Activated T-helper 9 cell treated with anti-CD3 and anti-CD28 coated beads, Interleukin-2, amount 50 U/mL, for 16 hours (primary cell): ENCODE measurements around the gene KAT14.
A peak's percentile ranks its signal among the peaks of the same experiment; 100 is the strongest.
"Not testable (repeated sequence)": the region's sequence is repeated elsewhere in the genome, so short reads cannot be mapped to it uniquely, and the experiment has no call there.

Experiments used
- DNase-seq: peaks from one replicate; pipeline ENCODE4 v3.0.0-alpha.2; 2020; ENCODE audit warnings: low read depth

The KAT14 gene, protein sequence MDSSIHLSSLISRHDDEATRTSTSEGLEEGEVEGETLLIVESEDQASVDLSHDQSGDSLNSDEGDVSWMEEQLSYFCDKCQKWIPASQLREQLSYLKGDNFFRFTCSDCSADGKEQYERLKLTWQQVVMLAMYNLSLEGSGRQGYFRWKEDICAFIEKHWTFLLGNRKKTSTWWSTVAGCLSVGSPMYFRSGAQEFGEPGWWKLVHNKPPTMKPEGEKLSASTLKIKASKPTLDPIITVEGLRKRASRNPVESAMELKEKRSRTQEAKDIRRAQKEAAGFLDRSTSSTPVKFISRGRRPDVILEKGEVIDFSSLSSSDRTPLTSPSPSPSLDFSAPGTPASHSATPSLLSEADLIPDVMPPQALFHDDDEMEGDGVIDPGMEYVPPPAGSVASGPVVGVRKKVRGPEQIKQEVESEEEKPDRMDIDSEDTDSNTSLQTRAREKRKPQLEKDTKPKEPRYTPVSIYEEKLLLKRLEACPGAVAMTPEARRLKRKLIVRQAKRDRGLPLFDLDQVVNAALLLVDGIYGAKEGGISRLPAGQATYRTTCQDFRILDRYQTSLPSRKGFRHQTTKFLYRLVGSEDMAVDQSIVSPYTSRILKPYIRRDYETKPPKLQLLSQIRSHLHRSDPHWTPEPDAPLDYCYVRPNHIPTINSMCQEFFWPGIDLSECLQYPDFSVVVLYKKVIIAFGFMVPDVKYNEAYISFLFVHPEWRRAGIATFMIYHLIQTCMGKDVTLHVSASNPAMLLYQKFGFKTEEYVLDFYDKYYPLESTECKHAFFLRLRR

DNA sequence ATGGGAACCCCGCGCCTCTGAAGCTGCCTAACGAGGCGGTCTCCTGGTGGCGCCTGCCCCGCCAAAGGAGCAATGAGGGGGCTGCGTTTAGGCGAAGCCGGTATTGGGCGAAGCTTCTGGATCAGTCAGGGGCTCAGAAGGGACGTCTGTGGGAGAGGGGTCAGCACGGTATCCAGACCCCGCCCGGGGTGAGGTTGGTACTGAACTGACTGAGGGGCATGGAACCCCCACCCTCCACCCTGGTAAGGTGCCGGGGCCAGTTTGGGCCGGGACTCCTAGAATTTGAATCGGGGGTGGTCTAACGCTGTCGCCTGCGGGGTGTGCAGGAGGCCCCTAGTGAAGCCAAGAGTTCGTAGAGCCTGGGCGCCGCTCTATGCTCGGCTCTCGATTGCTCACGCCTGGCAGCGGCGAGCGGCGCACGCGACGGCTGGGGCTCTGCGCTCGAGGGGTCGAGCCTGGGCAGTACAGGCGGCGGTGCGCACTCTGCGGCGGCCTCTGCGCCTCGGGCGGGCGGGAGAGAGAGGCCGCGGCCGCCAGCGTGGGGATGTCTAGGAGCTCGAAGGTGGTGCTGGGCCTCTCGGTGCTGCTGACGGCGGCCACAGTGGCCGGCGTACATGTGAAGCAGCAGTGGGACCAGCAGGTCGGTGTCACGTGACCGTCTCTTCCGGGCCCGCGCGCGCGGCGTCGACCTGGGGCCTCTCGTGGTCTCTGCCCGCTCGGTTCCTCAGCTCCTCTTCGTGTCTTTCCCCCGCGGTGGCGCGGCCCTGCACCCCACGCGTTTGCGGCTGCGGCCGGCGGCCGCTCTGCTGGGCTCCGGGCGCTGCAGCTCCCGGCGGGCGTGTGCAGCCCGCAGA, at the start of gene KAT14, which contains the start of gene PET117:
Gene KAT14 (plus strand): TSS at position 452 of the 854 bp plus-strand sequence. CDS start 4,798 bp downstream, outside the sequence.
Gene PET117 (plus strand): TSS at position 452 of the 854 bp plus-strand sequence. CDS start 93 bp downstream, at position 545.
- DNase-seq: peak; percentile 81

DNA sequence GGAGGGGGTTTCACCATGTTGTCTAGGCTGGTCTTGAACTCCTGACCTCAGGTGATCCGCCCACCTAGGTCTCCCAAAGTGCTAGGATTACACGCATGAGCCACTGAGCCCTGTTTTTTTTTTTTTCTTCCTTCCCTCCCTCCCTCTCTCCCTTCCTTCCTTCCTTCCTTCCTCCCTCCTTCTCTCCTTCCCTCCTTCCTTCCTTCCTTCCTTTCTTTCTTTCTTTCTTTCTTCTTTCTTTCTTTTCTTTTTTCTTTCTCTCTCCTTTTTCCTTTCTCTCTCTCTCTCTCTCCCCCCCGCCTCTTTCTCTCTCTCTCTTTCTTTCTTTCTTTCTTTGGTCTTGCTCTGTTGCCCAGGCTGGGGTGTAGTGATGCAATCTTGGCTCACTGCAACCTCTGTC, 49.4 kb upstream of the KAT14 start:
- DNase-seq: not testable (repeated sequence)

DNA sequence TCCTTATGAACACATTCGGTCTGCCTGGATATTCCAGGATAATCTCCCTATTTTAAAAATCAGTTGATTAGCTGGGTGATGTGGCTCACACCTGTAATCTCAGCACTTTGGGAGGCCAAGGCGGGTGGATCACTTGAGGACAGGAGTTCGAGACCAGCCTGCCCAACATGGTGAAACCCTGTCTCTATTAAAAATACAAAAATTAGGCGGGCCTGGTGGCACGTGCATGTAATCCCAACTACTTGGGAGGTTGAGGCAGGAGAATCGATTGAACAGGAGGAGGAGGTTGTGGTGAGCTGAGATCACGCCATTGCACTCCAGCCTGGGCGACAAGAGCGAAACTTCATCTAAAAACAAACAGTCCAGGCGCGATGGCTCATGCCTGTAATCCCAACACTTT, 48.8 kb upstream of the KAT14 start:
- not testable (repeated sequence) for DNase-seq

DNA sequence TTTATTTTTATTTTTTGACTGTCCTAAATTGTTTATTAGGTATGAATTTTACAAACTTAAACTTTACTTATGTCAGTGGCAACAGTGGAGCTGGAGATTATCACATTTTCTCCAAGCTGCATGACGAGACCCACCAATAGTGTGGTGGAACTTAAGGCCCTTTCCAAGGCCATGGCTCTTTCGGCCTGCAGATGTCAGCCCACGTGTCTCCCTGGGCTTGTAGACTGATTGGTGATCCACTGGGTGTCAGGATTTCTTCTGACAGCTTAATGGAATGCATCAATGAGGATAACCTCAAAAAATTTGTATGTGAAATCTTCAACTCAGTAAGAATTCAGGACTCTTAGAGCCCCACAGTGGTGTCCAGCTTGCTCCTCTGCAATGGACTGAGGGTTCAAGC, 47.6 kb upstream of the KAT14 start:
- no peak for DNase-seq

DNA sequence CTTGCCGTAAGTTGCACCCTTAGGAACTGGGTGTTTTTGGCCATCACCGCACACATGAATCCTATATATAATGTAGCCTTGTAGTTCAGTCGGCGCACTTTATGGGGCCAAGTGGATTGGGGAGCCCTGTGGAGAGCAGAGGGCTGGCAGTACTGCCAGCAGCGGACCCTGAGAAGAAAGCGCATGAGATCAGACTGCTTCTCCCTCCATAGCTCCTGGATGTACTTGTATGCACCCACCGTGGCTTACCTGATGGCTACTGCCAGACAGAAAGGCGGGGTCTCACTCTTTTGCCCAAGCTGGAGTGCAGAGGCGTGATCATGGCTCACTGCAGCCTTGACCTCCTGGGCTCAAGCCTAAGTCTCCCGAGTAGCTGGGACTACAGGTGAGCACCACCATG, 47.2 kb upstream of the KAT14 start:
- no peak for DNase-seq

DNA sequence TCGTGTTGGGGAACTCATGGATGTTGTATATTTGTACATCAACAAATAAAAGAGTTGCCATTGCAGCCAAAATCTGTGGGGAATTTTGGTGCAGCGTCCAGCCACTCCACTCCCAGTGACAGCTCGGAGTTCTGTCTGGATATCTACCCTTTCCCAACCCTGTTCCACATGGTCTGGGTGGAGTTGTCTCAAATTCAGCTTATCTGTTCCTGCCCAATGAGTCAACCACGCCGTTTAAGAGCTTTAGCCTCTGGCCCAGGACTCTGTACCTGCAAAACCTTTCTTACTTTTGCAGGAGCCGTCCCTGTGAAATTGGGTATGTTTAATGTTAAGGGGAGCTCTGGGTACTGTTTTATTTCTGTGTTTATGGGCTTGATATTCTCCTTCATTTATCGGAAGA, 46.0 kb upstream of the KAT14 start:
- no peak for DNase-seq

DNA sequence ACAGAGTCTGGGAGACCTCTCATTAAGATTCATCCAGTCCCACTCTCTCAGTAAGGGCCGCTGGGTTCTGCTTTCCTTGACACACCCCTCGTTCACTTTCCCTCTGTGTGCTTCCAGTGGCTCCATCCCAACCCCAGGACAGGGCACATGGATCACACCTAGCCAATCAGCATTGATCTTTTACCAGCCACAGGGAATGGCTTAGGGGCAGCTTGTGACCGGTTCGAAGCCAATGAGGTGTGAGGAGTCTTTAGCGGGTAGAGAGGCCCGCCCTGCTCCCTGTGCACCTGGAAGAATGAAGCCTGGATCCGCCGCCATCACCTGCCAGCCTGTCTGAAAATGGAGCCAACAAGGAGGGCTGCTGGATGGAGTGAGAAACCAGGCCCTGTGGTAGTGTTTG, 44.8 kb upstream of the KAT14 start:
- DNase-seq: no peak

DNA sequence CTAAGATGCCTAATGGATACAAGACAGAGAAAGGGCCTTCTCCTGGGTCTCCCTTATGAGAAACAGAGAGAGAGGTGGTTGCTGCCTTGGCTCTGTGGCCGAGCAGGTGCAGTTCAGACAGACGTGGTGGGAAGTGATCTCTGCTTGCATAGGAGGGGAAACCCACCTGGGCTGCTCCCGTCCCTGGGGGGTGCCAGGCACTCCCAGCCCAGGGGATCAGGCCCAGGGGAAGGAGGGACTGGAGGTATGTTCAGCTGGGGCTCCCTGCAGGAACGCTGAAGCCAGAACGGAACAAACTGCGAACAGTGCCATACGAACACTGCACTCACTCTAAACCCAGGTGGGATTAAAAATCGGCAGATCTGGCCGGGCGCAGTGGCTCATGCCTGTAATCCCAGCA, 44.3 kb upstream of the KAT14 start:
- no peak for DNase-seq

DNA sequence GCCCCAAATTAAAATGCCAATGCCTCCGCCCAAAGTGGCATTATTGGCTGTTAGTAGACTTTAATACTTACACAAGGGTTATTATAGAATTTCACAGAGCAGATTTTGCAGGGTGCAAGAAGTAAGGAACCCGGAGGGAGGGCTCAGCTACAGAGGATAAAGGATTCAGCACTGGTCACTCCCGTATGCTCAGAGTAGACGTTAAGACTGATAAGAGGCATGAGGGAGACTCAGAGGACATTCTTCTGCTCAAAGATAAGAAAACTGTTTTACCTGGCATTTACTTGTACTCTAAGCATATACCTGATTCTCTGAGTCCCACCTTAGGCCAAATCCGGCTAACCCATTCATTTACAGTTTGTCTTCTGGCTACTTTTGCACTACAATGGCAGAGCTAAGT, 43.5 kb upstream of the KAT14 start:
- no peak for DNase-seq

DNA sequence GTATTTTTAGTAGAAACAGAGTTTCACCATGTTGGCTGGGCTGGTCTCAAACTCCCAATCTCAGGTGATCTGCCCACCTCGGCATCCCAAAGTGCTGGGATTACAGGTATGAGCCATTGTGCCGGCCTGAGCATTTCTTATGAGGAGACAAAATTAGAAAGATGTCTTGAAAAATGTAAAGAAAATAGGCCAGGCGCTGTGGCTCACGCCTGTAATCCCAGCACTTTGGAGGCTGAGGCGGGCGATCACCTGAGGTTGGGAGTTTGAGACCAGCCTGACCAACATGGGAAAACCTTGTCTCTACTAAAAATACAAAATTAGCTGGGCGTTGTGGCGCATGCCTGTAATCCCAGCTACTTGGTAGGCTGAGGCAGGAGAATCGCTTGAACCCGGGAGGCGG, 37.1 kb upstream of the KAT14 start:
- DNase-seq: not testable (repeated sequence)

DNA sequence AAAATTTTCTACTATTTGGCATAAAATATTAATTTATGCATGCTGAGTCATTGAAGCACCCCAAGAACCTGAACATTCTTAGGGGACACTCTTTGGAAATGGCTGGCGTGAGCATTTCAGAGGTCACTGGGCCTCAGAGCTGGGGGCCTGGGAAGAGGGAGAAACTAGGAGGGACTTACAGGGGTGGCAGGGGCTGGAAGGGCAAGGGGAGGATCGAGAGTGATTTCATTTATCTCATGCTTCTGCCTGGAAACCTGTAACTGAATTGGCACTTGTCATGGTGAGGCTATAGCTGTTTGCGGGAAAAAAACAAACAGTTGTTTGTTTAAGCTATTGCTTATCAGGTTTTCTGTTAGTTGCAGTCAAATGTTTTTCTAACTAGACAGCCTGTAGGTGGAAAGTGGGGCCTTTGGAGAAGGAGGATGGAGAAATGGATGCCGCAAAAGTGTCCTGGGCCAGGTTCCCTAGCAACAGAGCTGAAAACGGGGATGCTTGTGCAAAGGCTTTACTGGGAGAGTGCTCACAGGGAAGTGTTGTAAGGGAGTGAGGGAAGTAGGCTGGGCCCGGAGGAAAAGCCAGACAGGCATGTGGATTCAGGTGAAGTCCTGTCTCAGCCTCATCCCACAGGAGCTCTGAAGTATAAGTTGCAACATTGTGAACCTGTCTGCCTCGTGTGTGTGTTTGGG, 36.4 kb upstream of the KAT14 start:
- DNase-seq: no peak

DNA sequence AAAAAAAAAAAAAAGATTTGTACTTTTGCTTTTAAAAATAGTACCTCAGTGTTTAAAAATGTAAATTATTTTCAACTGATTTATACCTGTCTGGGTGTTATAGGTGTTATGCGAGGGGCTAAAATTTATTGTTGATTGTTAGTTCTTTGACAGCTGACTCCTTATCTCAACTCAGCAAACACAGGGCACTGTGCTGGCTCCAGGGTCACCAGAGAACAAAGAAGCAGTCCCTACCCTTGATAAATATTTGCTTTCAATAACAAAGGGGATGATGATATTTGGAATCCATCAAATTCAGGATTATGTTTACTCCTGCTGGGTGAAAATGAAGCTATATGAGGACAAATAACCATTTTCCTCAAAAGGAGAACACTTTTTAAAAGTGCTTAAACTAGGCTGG, 34.2 kb upstream of the KAT14 start:
- DNase-seq: no peak

DNA sequence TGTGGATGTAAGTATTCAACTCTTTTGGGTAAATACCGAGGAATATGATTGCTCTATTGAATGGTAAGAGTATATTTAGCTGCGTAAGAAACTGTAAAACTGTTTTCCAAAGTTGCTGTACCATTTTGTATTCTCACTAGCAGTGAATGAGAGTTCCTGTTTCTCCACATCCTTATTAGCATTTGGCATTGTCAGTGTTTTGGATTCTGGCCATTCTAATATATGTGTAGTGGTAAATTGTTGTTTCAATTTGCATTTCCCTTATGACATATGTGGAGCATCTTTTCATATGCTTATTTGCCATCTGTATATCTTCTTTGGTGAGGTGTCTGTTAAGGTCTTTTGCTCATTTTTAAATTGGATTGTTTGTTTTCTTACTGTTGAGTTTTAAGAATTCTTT, 29.3 kb upstream of the KAT14 start:
- DNase-seq: no peak

DNA sequence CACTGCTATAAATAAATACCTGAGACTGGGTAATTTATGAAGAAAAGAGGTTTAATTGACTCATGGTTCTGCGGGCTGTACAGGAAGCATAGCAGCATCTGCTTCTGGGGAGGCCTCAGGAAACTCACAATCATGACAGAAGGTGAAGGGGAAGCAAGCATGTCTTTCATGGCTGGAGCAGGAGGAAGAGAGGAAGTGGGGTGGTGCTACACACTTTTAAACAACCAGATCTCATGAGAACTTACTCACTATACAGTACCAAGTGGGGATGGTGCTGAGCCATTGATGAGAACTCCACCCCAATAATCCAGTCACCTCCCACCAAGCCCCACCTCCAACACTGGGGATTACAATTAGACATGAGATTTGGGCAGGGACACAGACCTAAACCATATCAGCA, 9.1 kb upstream of the KAT14 start:
- not testable (repeated sequence) for DNase-seq

DNA sequence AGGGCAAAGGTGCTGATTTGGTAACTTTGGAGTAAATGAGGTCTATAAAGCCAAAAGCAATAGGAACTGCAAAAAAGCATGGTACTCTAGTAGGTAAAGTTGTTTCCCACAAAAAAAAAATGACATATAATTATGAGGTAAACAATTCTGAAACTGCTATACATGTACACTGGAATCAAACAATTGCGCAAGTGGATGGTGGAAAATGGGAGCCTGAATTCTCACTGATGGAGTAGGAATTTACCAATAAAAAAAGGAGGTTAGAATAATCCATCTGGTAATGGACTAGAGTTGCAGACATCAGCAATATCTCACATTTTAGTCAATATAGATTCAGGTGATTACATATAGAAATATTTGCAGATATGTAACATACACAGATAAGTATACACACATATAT, 5.0 kb upstream of the KAT14 start:
- no peak for DNase-seq

DNA sequence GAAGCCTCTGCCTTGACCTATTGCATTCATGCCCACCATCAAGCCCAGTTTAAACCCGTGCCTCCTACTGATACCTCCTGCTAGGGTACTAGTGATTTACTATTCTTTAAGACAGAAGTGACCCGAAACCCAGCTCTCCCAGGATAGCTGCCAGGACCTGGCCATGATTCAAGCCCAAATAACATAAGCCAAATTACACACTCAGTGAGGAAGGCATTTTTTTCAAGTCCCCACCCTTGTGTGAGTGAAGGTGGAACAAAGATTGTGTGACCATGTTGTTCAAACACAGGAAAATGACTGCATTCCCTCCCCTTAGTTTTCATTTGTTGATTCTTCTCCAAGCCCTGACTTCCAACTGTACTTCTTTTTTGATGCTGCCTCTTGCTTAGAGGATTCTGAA, 3.7 kb upstream of the KAT14 start:
- no peak for DNase-seq

DNA sequence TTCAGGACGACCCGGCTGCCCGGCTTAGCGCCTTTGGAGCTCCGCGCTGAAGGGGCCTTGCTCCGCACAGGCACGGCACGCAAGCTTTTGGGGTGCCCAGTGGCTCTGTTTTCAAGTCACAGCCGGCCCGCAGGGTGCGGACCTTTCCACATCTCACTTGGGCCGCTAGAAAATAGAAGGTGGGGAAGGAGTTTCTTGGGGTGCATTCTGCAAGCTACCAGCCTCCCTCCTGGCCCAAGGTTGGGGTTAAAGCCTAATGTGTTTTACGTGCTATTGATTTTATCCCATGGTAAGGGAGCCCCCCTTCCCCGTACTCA, 561 bp downstream of the KAT14 start:
- DNase-seq: no peak

DNA sequence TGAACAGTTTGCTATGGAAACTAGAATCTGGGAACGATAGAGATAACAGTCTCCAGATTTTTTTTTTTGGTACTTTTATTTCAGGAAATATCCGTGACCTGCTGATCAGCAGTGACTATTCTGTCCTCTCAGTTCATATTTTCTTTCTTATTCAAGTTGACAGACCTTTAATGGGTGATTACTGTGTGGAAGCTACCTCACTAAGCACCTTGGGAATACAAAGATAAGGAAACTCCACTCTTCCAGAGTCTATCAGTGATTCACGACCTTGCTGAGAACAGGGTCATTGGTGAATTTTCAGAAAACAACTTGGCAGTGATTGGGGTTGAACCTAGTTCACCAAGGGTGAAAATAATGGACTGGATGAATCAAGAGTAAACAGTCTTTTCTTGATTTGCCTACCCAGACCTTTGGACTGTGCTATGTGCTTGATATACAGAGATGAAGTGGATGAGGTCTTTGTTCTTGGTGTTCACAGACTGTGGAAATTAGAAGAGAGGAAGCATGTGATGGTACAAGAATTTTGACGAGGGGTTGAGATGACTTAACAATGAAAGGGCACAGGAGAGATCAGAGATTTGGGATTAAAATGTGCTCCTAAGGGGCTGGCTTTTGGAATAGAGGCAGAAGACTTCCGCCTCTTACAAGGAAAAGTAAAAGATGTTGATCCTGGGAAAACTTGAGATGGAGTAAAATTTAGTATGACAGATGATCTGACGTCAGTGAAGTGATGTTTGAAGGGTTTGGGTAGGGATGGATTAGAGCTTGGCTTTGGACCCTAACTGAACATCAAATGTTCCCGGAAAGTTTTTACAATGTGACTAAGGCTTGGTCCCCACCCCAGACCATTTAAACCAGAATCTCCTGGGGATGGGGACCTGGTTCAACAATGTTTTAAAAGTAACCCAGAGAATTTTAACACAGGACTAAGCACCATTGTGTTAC, 1.2 kb downstream of the KAT14 start:
- no peak for DNase-seq

DNA sequence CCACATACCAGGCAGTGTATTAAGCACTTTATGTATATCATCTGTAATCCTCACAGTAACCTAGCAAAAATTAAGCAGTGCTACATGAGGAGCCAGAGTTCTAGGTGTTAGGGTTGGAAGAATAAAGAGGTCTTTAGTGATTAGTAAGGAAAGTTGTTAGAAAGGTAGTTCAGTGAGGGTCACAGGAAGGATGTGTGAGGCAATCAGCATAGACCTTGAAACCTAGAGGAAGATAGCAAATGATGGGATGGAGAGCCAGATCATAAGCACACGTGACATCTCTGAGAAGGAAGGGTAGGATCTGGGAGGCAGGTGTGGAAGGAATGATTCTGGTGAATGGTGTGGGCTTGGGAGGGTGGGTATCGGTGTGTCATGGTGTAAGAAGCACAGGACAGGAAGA, 2.2 kb downstream of the KAT14 start:
- DNase-seq: no peak

DNA sequence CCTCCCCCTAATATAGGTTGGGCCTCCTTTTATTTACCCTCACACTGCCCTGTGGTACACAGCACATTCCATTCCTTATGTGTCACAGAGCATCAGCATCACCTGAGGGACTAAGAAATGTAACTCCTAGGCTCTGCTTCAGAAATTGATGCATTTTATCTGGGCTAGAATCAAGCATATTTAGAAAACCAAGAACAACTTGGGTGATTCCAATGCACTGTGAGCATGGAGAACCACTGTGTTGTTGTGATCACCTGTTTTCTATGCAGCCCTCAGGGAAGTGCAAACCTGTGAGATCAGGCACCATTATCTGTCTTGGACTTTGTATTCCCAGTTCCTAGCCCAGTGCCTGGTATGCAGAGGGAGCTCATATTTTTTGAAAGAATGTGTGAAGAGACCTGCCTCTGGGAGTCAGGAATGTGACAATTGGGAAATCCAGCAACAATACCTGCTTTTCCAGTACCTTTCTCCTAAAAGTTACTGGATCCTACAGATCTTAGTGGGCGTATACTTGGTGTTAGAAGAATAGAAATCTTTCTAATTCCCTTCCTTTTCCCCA, 7.0 kb downstream of the KAT14 start:
- no peak for DNase-seq
